Measurements from ENCODE around the gene S100A14.

The S100A14 gene

GRCh38 chr1:153624965-153625611 is 9.0 kb upstream of the S100A14 start:
- H3K4me2 ChIP-seq (ENCODE audit: low read depth, low read length): no peak overlapping the region

GRCh38 chr1:153623101-153623500 is 7.0 kb upstream of the S100A14 start:
- Histone ChIP-seq H3K4me2 (ENCODE audit: low read depth, low read length) (no peak overlapping the region), H3K4me1 (ENCODE audit: low read length) (no peaks in the 10 kb centered on the region), H3K36me3 (replicated peaks; ENCODE audit: insufficient read depth, low read length) (no peaks in the 10 kb centered on the region), H4K20me1 (ENCODE audit: insufficient read depth, low read length) (no peaks in the 10 kb centered on the region), H3K9ac (ENCODE audit: low read length) (no peak overlapping the region), H3K4me3 (ENCODE audit: low read length) (no peak overlapping the region), H3K79me2 (ENCODE audit: low read length) (no peaks in the 10 kb centered on the region), H3K9me3 (replicated peaks; ENCODE audit: insufficient read depth, low read length) (no peaks in the 10 kb centered on the region), H3K9me2 (replicated peaks; ENCODE audit: insufficient read depth, low read length) (no peaks in the 10 kb centered on the region), H2AFZ (ENCODE audit: low read length) (no peak overlapping the region), H3K27ac (ENCODE audit: low read length) (no peak overlapping the region), H3K27me3 (replicated peaks; ENCODE audit: insufficient read depth, low read length) (no peaks in the 10 kb centered on the region), H3F3A (ENCODE audit: insufficient read depth, low read length) (no peaks in the 10 kb centered on the region)
- DNase-seq: no peak
- TF ChIP-seq CTCF (IDR thresholded peaks at IDR 0.05; ENCODE audit: low read length) (no peak), EZH2 (optimal IDR thresholded peaks at IDR 0.05; ENCODE audit: low read depth, low read length) (no peak), EZH2phosphoT487 (IDR thresholded peaks at IDR 0.05; ENCODE audit: low read length) (no peak)

More at GRCh38 chr1:153624965-153625611, 9.0 kb upstream of the S100A14 start:
- TF ChIP-seq CTCF (IDR thresholded peaks at IDR 0.05; ENCODE audit: low read length) (no peak), EZH2 (optimal IDR thresholded peaks at IDR 0.05; ENCODE audit: low read depth, low read length) (no peak), EZH2phosphoT487 (IDR thresholded peaks at IDR 0.05; ENCODE audit: low read length) (no peak)
- no peaks in the 10 kb centered on the region for H3K9me2 ChIP-seq (replicated peaks; ENCODE audit: insufficient read depth, low read length)
- H3K4me1 ChIP-seq (ENCODE audit: low read length): no peaks in the 10 kb centered on the region
- no peak overlapping the region for H2AFZ ChIP-seq (ENCODE audit: low read length)
- H3F3A ChIP-seq (ENCODE audit: insufficient read depth, low read length): no peaks in the 10 kb centered on the region
- no peaks in the 10 kb centered on the region for H3K9me3 ChIP-seq (replicated peaks; ENCODE audit: insufficient read depth, low read length)
- H3K79me2 ChIP-seq (ENCODE audit: low read length): no peaks in the 10 kb centered on the region
- no peaks in the 10 kb centered on the region for H3K36me3 ChIP-seq (replicated peaks; ENCODE audit: insufficient read depth, low read length)
- no peaks in the 10 kb centered on the region for H4K20me1 ChIP-seq (ENCODE audit: insufficient read depth, low read length)
- no peak for DNase-seq
- H3K27me3 ChIP-seq (replicated peaks; ENCODE audit: insufficient read depth, low read length): no peaks in the 10 kb centered on the region
- H3K27ac ChIP-seq (ENCODE audit: low read length): no peak overlapping the region
- no peak overlapping the region for H3K4me3 ChIP-seq (ENCODE audit: low read length)
- no peak overlapping the region for H3K9ac ChIP-seq (ENCODE audit: low read length)

- no peak overlapping the region for H3K9ac ChIP-seq (ENCODE audit: low read length)
- no peak overlapping the region for H3K27ac ChIP-seq (ENCODE audit: low read length)
- TF ChIP-seq EZH2 (optimal IDR thresholded peaks at IDR 0.05; ENCODE audit: low read depth, low read length) (no peak), EZH2phosphoT487 (IDR thresholded peaks at IDR 0.05; ENCODE audit: low read length) (no peak), CTCF (IDR thresholded peaks at IDR 0.05; ENCODE audit: low read length) (no peak)
- no peaks in the 10 kb centered on the region for H4K20me1 ChIP-seq (ENCODE audit: insufficient read depth, low read length)
- H3K36me3 ChIP-seq (replicated peaks; ENCODE audit: insufficient read depth, low read length): no peaks in the 10 kb centered on the region
- no peaks in the 10 kb centered on the region; the same call in 1 of the 2 replicates for H3K4me1 ChIP-seq (ENCODE audit: low read length)
- no peaks in the 10 kb centered on the region for H3K79me2 ChIP-seq (ENCODE audit: low read length)
- H3K27me3 ChIP-seq (replicated peaks; ENCODE audit: insufficient read depth, low read length): no peaks in the 10 kb centered on the region
- no peak overlapping the region for H2AFZ ChIP-seq (ENCODE audit: low read length)
- H3K9me2 ChIP-seq (replicated peaks; ENCODE audit: insufficient read depth, low read length): no peaks in the 10 kb centered on the region
- no peaks in the 10 kb centered on the region for H3K9me3 ChIP-seq (replicated peaks; ENCODE audit: insufficient read depth, low read length)
- no peak for DNase-seq
- H3K4me2 ChIP-seq (ENCODE audit: low read depth, low read length): no peak overlapping the region
- H3F3A ChIP-seq (ENCODE audit: insufficient read depth, low read length): no peaks in the 10 kb centered on the region
- H3K4me3 ChIP-seq (ENCODE audit: low read length): no peak overlapping the region
These were observed 3.0 kb upstream of the S100A14 start for GRCh38 chr1:153619171-153619570.

Measured in MM.1S (cell line).